ENCODE results near the gene RNF217. TPM values are rescaled to one million over a fixed set of nuclear protein-coding genes. Genes with fewer than 3 reads are reported as not detected.

Gene RNF217
- total RNA-seq, 3 donors from 2014 or later: 40.1 to 43.3 (median 41.0) TPM

- Histone ChIP-seq H3K27ac (peak overlapping the region in 1 of 2 donors; percentile 60), H3K27me3 (no peaks in the 10 kb centered on the region), H3K36me3 (peaks cover 3% of the 10 kb centered on the region), H3K4me1 (no peaks in the 10 kb centered on the region), H3K4me3 (peak overlapping the region in 2 of 3 donors; percentile 19 to 33), H3K9me3 (no peaks in the 10 kb centered on the region)
- no peak for DNase-seq (ENCODE audit: low spot score in 2 of 2)
- intact Hi-C loops (cut with DNase I; ENCODE audit: low total_unique reads): no loop called here
- TF ChIP-seq POLR2A (IDR thresholded peaks at IDR 0.05): no peak
- no peak for TF ChIP-seq POLR2AphosphoS5 (IDR thresholded peaks at IDR 0.05)
- TF ChIP-seq CTCF (IDR thresholded peaks at IDR 0.05): no peak
Measured at GRCh38 chr6:125001684-125002405, 39.6 kb downstream of the RNF217 start.

- Histone ChIP-seq H3K27me3 (no peaks in the 10 kb centered on the region), H3K4me1 (no peaks in the 10 kb centered on the region), H3K36me3 (peaks cover 3% of the 10 kb centered on the region), H3K27ac (peak overlapping the region in 1 of 2 donors; percentile 60), H3K9me3 (no peaks in the 10 kb centered on the region), H3K4me3 (peak overlapping the region in 2 of 3 donors; percentile 19 to 33)
- intact Hi-C loops (cut with DNase I; ENCODE audit: low total_unique reads): no loop called here
- no peak for DNase-seq (ENCODE audit: low spot score in 2 of 2)
- no peak for TF ChIP-seq POLR2AphosphoS5 (IDR thresholded peaks at IDR 0.05)
- TF ChIP-seq POLR2A (IDR thresholded peaks at IDR 0.05): no peak
- no peak for TF ChIP-seq CTCF (IDR thresholded peaks at IDR 0.05)
Measured at GRCh38 chr6:125002406-125002741, 40.1 kb downstream of the RNF217 start.

GRCh38 chr6:125003070-125003469 lies 40.8 kb downstream of the RNF217 start:
- intact Hi-C loops (cut with DNase I; ENCODE audit: low total_unique reads): no loop called here
- Histone ChIP-seq H3K27me3 (no peaks in the 10 kb centered on the region), H3K27ac (no peak overlapping the region), H3K4me3 (no peak overlapping the region), H3K9me3 (no peaks in the 10 kb centered on the region), H3K4me1 (no peaks in the 10 kb centered on the region), H3K36me3 (peaks cover 3% of the 10 kb centered on the region)
- no peak for DNase-seq (ENCODE audit: low spot score in 2 of 2)
- no peak for TF ChIP-seq POLR2AphosphoS5 (IDR thresholded peaks at IDR 0.05)
- TF ChIP-seq POLR2A (IDR thresholded peaks at IDR 0.05): no peak
- TF ChIP-seq CTCF (IDR thresholded peaks at IDR 0.05): no peak

DNA sequence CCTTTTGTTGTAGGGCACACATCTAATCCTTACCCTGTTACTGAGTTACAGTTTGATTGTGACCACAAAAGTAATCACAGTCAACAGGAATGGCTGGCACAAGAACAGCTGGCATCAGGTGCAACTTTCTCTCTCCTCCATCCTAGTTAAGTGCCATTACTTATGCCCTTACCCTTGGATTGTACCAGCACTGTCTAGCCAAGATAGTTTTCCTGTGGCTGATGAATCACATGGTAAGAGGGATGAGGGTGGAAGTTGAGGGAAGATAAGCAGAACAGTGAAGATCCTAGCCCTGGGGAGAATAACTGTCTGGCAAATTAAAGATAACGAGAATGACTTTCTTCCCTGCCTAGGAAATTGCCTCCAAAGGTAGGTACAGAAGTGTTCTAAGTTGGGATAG lies 42.0 kb downstream of the RNF217 start:
- TF ChIP-seq POLR2A (IDR thresholded peaks at IDR 0.05) (no peak), CTCF (IDR thresholded peaks at IDR 0.05) (no peak), POLR2AphosphoS5 (IDR thresholded peaks at IDR 0.05) (no peak)
- H3K27ac ChIP-seq: no peak overlapping the region
- H3K27me3 ChIP-seq: no peaks in the 10 kb centered on the region
- H3K9me3 ChIP-seq: no peaks in the 10 kb centered on the region
- peaks cover 3% of the 10 kb centered on the region for H3K36me3 ChIP-seq
- H3K4me1 ChIP-seq: no peaks in the 10 kb centered on the region
- DNase-seq (ENCODE audit: low spot score in 2 of 2): no peak
- intact Hi-C loops (cut with DNase I; ENCODE audit: low total_unique reads): no loop called here
- H3K4me3 ChIP-seq: no peak overlapping the region

GRCh38 chr6:125004797-125005595 lies 42.8 kb downstream of the RNF217 start:
- Histone ChIP-seq H3K4me1 (no peaks in the 10 kb centered on the region), H3K27me3 (no peaks in the 10 kb centered on the region), H3K4me3 (no peak overlapping the region), H3K27ac (no peak overlapping the region), H3K36me3 (peaks cover 2% of the 10 kb centered on the region), H3K9me3 (no peaks in the 10 kb centered on the region)
- DNase-seq (ENCODE audit: low spot score in 2 of 2): no peak
- TF ChIP-seq POLR2A (IDR thresholded peaks at IDR 0.05): no peak
- TF ChIP-seq POLR2AphosphoS5 (IDR thresholded peaks at IDR 0.05): no peak
- TF ChIP-seq CTCF (IDR thresholded peaks at IDR 0.05): no peak
- intact Hi-C loops (cut with DNase I; ENCODE audit: low total_unique reads): no loop called here
